Measurements from ENCODE around the gene TOP3B. TPM values are rescaled to one million over a fixed set of nuclear protein-coding genes. Genes with fewer than 3 reads are reported as not detected.

Gene TOP3B, protein sequence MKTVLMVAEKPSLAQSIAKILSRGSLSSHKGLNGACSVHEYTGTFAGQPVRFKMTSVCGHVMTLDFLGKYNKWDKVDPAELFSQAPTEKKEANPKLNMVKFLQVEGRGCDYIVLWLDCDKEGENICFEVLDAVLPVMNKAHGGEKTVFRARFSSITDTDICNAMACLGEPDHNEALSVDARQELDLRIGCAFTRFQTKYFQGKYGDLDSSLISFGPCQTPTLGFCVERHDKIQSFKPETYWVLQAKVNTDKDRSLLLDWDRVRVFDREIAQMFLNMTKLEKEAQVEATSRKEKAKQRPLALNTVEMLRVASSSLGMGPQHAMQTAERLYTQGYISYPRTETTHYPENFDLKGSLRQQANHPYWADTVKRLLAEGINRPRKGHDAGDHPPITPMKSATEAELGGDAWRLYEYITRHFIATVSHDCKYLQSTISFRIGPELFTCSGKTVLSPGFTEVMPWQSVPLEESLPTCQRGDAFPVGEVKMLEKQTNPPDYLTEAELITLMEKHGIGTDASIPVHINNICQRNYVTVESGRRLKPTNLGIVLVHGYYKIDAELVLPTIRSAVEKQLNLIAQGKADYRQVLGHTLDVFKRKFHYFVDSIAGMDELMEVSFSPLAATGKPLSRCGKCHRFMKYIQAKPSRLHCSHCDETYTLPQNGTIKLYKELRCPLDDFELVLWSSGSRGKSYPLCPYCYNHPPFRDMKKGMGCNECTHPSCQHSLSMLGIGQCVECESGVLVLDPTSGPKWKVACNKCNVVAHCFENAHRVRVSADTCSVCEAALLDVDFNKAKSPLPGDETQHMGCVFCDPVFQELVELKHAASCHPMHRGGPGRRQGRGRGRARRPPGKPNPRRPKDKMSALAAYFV
- 29.1 TPM for total RNA-seq (2021; ENCODE audit: unreplicated experiment)
- 16.8 TPM for polyA plus RNA-seq (2012; ENCODE audit: insufficient read length)
- Bru-seq, nascent RNA: percentile 65 among the genes with signal in this experiment
- BruChase-seq, experiment 1, labeled RNA remaining after a 2-hour chase: percentile 77 among the genes with signal in this experiment
- percentile 71 among the genes with signal in this experiment for BruChase-seq, experiment 2, labeled RNA remaining after a 6-hour chase
- long read RNA-seq, partial matches to known transcripts: 9 of 31 reads
- long read RNA-seq, other reads (novel, unspliced or antisense): 17 of 31 reads

DNA sequence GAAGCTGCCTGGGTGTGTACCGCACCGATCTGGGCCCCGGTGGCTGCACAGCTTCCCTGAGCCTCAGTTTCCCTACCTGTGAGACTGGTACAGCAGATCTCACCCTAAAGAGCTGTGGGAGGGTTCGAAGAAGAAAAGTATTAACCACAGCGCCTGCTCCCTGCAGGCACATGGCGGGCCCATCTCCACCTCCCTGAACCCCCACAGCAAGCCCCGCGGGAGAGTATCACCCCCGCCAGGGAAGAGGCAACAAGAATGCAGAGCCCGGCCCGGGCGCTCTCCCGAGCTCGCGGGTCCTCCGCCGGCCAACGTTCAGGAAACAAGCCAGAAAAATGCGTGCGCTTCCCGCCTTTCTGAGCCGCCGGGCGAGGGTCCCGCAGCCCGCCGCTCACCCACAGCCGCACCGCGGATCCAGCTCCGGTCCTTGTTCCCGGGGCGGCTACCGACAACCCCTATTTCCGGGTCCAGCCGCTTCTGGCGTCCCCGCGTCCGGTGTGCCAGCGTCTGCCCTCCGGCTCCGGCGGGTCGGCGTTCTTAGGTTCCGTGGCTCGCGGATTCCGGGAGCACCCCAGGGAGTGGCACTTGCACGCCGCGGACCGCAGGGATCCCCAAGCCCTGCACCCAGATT is at the start of gene TOP3B:
TSS of gene TOP3B (minus strand) at position 450 of the 628 bp plus-strand sequence. CDS start 7,078 bp downstream, outside the sequence.
- BruUV-seq (replicated peaks): TSS peak; percentile 90
- Histone ChIP-seq H3K9me3 (ENCODE audit: control insufficient read depth, insufficient read depth, low read depth, low read length) (no peaks in the 10 kb centered on the region), H3K4me3 (ENCODE audit: low read depth in 2 of 2, low read length in 2 of 2) (peak within 1 kb of the TSS; percentile 89 to 96), H3K27me3 (ENCODE audit: control insufficient read depth, insufficient read depth, low read length) (no peaks in the 10 kb centered on the region), H3K27ac (ENCODE audit: low read length) (peak within 1 kb of the TSS; percentile 89), H3K36me3 (ENCODE audit: control insufficient read depth, insufficient read depth, low read length) (peaks cover 6% of the 10 kb centered on the region; the same call in 1 of the 2 replicates), H3K4me1 (ENCODE audit: control insufficient read depth, insufficient read depth, low read length) (peaks cover 2% of the 10 kb centered on the region; the same call in 1 of the 2 replicates)
- DNase-seq (ENCODE audit: low read depth, low spot score) (no peak), ATAC-seq (peak; percentile 91)
- in situ Hi-C loops (cut with HindIII; ENCODE audit: low pct_unique_long_range_greater_than_20kb, low sequenced_read_pairs) (no loop called here), intact Hi-C loops (cut with micrococcal nuclease; ENCODE audit: unreplicated experiment) (no loop called here)
- ChIA-PET POLR2A (no interaction called here), CTCF (no interaction called here)
- TF ChIP-seq TCF7L2 (IDR thresholded peaks at IDR 0.05; ENCODE audit: low read depth, low read length) (no peak), SIN3A (IDR thresholded peaks at IDR 0.05; ENCODE audit: borderline replicate concordance, insufficient read depth, low read depth, low read length) (0 out of 2 replicates have a peak, but pooled peaks have one; percentile 59), REST (IDR thresholded peaks at IDR 0.05; ENCODE audit: insufficient read depth in 1 of 2, low read depth in 2 of 2, low read length in 1 of 2) (peak; percentile 14 to 33; a peak in 1 of 4 replicates), CTCF (IDR thresholded peaks at IDR 0.05) (no peak), POLR2AphosphoS5 (IDR thresholded peaks at IDR 0.05; ENCODE audit: low read depth, low read length) (peak; percentile 83; the same call in 1 of the 2 replicates)
